MM.1S (cell line): ENCODE measurements around the gene PPP1R3A.
"Not testable (repeated sequence)": the region's sequence is repeated elsewhere in the genome, so short reads cannot be mapped to it uniquely, and the experiment has no call there.

Source experiments
- DNase-seq: peaks from one replicate; pipeline ENCODE4 v3.0.0-alpha.2; 2015
- H2AFZ ChIP-seq: fragments of 300-600 bp; sonication (generic); 2 replicates; pipeline ENCODE4 v1.6.0; 2016; ENCODE audit warnings: antibody characterized with exemption, low read length
- H3F3A ChIP-seq: fragments of 300-600 bp; sonication (generic); 2 replicates; pipeline ENCODE4 v1.6.1; 2016; ENCODE audit warnings: mild to moderate bottlenecking, antibody characterized with exemption, low read length, moderate library complexity, mixed read lengths; ENCODE audit not compliant: insufficient read depth
- H3K27ac ChIP-seq: fragments of 300-600 bp; sonication (generic); 2 replicates; pipeline ENCODE4 v1.5.1; 2016; ENCODE audit warnings: mild to moderate bottlenecking, low read length
- H3K27me3 ChIP-seq: fragments of 300-600 bp; sonication (generic); replicated peaks from 2 replicates; pipeline ENCODE4 v1.6.0; 2016; ENCODE audit warnings: low read length; ENCODE audit not compliant: insufficient read depth
- H3K36me3 ChIP-seq: fragments of 300-600 bp; sonication (generic); replicated peaks from 2 replicates; pipeline ENCODE4 v1.6.1; 2016; ENCODE audit warnings: mild to moderate bottlenecking, low read length, mixed read lengths; ENCODE audit not compliant: insufficient read depth
- H3K4me1 ChIP-seq: fragments of 300-600 bp; sonication (generic); 2 replicates; pipeline ENCODE4 v1.6.1; 2016; ENCODE audit warnings: low read length, mixed read lengths
- H3K4me2 ChIP-seq: fragments of 300-600 bp; sonication (generic); 2 replicates; pipeline ENCODE4 v1.6.0; 2016; ENCODE audit warnings: low read depth, low read length
- H3K4me3 ChIP-seq: fragments of 300-600 bp; sonication (generic); 2 replicates; pipeline ENCODE4 v1.5.1; 2016; ENCODE audit warnings: low read length, mixed read lengths
- H3K79me2 ChIP-seq: fragments of 300-600 bp; sonication (generic); 2 replicates; pipeline ENCODE4 v1.6.1; 2016; ENCODE audit warnings: mixed run types, low read length, mixed read lengths
- H3K9ac ChIP-seq: fragments of 300-600 bp; sonication (generic); 2 replicates; pipeline ENCODE4 v1.6.1; 2016; ENCODE audit warnings: low read length, mixed read lengths
- H3K9me2 ChIP-seq: fragments of 300-600 bp; sonication (generic); replicated peaks from 2 replicates; pipeline ENCODE4 v1.6.1; 2016; ENCODE audit warnings: mild to moderate bottlenecking, low read length, mixed read lengths; ENCODE audit not compliant: insufficient read depth
- H3K9me3 ChIP-seq: fragments of 300-600 bp; sonication (generic); replicated peaks from 2 replicates; pipeline ENCODE4 v1.6.1; 2016; ENCODE audit warnings: mild to moderate bottlenecking, low read length, mixed read lengths; ENCODE audit not compliant: insufficient read depth
- H4K20me1 ChIP-seq: fragments of 300-600 bp; sonication (generic); 2 replicates; pipeline ENCODE4 v1.6.1; 2016; ENCODE audit warnings: mild to moderate bottlenecking, low read length, moderate library complexity, mixed read lengths; ENCODE audit not compliant: insufficient read depth
- CTCF ChIP-seq: fragments of 300-600 bp; sonication (generic); IDR thresholded peaks from 2 replicates; pipeline ENCODE4 v1.5.1; 2016; ENCODE audit warnings: antibody characterized with exemption, low read length, mixed read lengths
- EZH2 ChIP-seq: fragments of 300-600 bp; sonication (generic); optimal IDR thresholded peaks from 2 replicates; pipeline ENCODE3; 2017; ENCODE audit warnings: low read depth, mild to moderate bottlenecking, antibody characterized with exemption, low read length, mixed read lengths
- EZH2phosphoT487 ChIP-seq: fragments of 300-600 bp; sonication (generic); IDR thresholded peaks from 2 replicates; pipeline ENCODE4 v1.6.1; 2018; ENCODE audit warnings: antibody characterized with exemption, low read length

Gene PPP1R3A

GRCh38 chr7:113936982-113937381, 18.2 kb upstream of the PPP1R3A start:
- Histone ChIP-seq H3K4me2 (no peak overlapping the region), H3K27ac (no peak overlapping the region), H3K79me2 (no peaks in the 10 kb centered on the region), H3K4me1 (no peaks in the 10 kb centered on the region), H3K27me3 (no peaks in the 10 kb centered on the region), H3K4me3 (no peak overlapping the region), H4K20me1 (no peaks in the 10 kb centered on the region), H3K9ac (no peak overlapping the region), H2AFZ (no peak overlapping the region), H3K9me2 (no peaks in the 10 kb centered on the region), H3K36me3 (no peaks in the 10 kb centered on the region), H3F3A (no peaks in the 10 kb centered on the region), H3K9me3 (no peaks in the 10 kb centered on the region)
- TF ChIP-seq EZH2 (no peak), EZH2phosphoT487 (no peak), CTCF (no peak)
- no peak for DNase-seq

GRCh38 chr7:113936535-113936934, 17.7 kb upstream of the PPP1R3A start:
- no peaks in the 10 kb centered on the region for H3F3A ChIP-seq
- no peak for DNase-seq
- TF ChIP-seq EZH2: no peak
- TF ChIP-seq EZH2phosphoT487: no peak
- no peak for TF ChIP-seq CTCF
- no peaks in the 10 kb centered on the region for H4K20me1 ChIP-seq
- no peak overlapping the region for H3K9ac ChIP-seq
- H3K4me1 ChIP-seq: no peaks in the 10 kb centered on the region
- no peaks in the 10 kb centered on the region for H3K27me3 ChIP-seq
- H3K9me2 ChIP-seq: no peaks in the 10 kb centered on the region
- no peak overlapping the region for H3K4me2 ChIP-seq
- no peak overlapping the region for H3K27ac ChIP-seq
- no peaks in the 10 kb centered on the region for H3K36me3 ChIP-seq
- no peaks in the 10 kb centered on the region for H3K9me3 ChIP-seq
- no peak overlapping the region for H2AFZ ChIP-seq
- no peak overlapping the region for H3K4me3 ChIP-seq
- no peaks in the 10 kb centered on the region for H3K79me2 ChIP-seq

GRCh38 chr7:113929389-113929788, 10.6 kb upstream of the PPP1R3A start:
- H4K20me1 ChIP-seq, H3K27ac ChIP-seq, H3K27me3 ChIP-seq, H2AFZ ChIP-seq, H3K9me2 ChIP-seq, H3K4me2 ChIP-seq, H3K36me3 ChIP-seq, H3F3A ChIP-seq, H3K79me2 ChIP-seq, H3K4me3 ChIP-seq, H3K9ac ChIP-seq, H3K9me3 ChIP-seq, H3K4me1 ChIP-seq, DNase-seq: not testable (repeated sequence)

- TF ChIP-seq EZH2 (no peak), EZH2phosphoT487 (no peak), CTCF (no peak)
- DNase-seq: no peak
- Histone ChIP-seq H3K9ac (no peak overlapping the region), H3K9me2 (0 out of 2 replicates have a peak, but pooled peaks cover 2% of the 10 kb centered on the region), H3K27ac (no peak overlapping the region), H3K79me2 (no peaks in the 10 kb centered on the region), H3K36me3 (no peaks in the 10 kb centered on the region), H3K4me1 (no peaks in the 10 kb centered on the region), H3K4me3 (no peak overlapping the region), H3K27me3 (no peaks in the 10 kb centered on the region), H3F3A (no peaks in the 10 kb centered on the region), H4K20me1 (no peaks in the 10 kb centered on the region), H3K4me2 (no peak overlapping the region), H3K9me3 (no peaks in the 10 kb centered on the region), H2AFZ (no peak overlapping the region)
Measured at GRCh38 chr7:113928112-113928511, 9.3 kb upstream of the PPP1R3A start.
